ENCODE data around the gene POLA1. TPM values are rescaled to one million over a fixed set of nuclear protein-coding genes. Genes with fewer than 3 reads are reported as not detected.

The POLA1 gene
- total and polyA plus RNA-seq, 3 experiments from 2014 or later, result 6.2 to 43.1 (median 42.5) TPM

DNA sequence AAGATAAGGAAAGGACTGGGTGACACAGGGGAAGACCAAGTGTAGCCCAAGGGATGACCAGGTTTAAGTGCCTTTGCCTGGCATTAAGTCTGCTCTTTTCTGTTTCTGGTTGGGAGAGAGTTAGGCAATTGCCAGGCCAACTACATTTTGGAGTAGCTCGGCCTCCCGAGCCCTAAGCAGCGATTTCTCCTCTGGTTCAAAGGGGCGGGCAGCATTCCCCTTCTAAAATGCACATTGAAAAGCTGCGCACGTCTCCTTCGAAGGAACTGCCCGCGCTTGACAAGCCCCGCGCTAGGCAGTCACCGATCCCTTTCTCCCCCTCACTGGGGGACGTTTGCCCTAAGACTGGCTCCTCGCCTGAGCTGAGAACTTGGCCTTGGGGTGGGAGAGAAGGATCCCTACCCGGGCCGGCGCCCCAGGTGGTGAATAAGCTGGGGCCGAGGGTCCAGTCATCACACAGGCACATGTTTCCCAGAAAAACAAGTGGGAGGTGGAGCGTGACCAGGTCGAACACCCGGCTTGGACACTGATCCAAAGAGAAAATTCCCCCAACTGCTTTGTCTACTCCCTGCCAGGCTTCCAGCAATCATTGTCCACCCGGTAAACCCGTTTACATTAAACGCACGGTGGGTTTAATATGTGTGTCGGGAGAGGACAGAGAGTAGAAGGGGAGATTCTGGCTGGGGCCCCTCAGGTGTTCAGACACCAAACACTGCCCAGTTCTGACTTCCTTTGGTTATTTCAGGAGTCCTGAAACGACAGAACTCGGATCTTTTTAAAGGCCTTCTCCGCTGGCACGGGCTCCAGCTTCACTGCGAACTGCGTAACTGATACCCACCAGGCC is 318.1 kb downstream of the POLA1 start:
- Mint-ChIP-seq H3K9me3 (peaks cover 0 to 4% (median 2%) of the 10 kb centered on the region in 5 donors), H3K4me1 (peaks cover 6 to 24% (median 13%) of the 10 kb centered on the region in 3 donors), H3K27me3 (peaks cover 41 to 61% of the 10 kb centered on the region in 2 donors), H3K27ac (no peak overlapping the region), H3K4me3 (peak overlapping the region in 6 of 7 donors; percentile 7 to 76 (median 64)), H3K36me3 (no peaks in the 10 kb centered on the region)
- Histone ChIP-seq H3K9me3 (ENCODE audit: low read length) (no peaks in the 10 kb centered on the region), H3K4me1 (ENCODE audit: insufficient read depth, low read length) (no peaks in the 10 kb centered on the region), H3K27ac (ENCODE audit: low read depth, low read length) (no peak overlapping the region), H3K27me3 (ENCODE audit: insufficient read depth, low read length, poor library complexity, severe bottlenecking) (peaks cover 7% of the 10 kb centered on the region), H3K36me3 (ENCODE audit: insufficient read depth, low read length) (no peaks in the 10 kb centered on the region), H3K4me3 (ENCODE audit: low read length) (no peak overlapping the region)
- ChIA-PET POLR2A (no interaction called here), CTCF (interaction anchor here (1.3 kb wide), 1 partner anchor 9 kb away, joined by 5 read pairs; no protein-coding TSS in a partner anchor)
- no peak for DNase-seq

DNA sequence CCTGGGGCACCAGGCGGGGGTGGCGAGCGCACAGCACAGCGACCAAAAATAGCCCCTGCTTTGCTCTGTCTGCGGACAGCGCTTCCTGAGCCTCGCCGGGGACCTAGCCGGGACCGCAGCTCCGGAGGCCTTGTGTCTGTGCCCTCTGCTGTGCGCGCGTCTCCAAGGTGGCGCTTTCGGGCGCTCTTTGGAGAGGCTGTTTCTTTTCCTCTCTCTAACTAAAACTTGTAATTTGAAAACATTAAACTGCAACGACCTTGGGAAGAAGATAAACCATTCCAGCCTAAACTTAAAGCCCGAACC is 318.7 kb downstream of the POLA1 start:
- H3K36me3 ChIP-seq (ENCODE audit: insufficient read depth, low read length), result no peaks in the 10 kb centered on the region
- H3K9me3 Mint-ChIP-seq, result peaks cover 0 to 4% (median 2%) of the 10 kb centered on the region in 5 donors
- H3K27ac Mint-ChIP-seq, result no peak overlapping the region
- DNase-seq, result no peak
- H3K4me1 ChIP-seq (ENCODE audit: insufficient read depth, low read length), result no peaks in the 10 kb centered on the region
- no peaks in the 10 kb centered on the region for H3K36me3 Mint-ChIP-seq
- peak overlapping the region; percentile 32 to 82 (median 72) for H3K4me3 Mint-ChIP-seq
- CTCF ChIA-PET, result no interaction called here
- H3K27me3 Mint-ChIP-seq, result peaks cover 42 to 65% of the 10 kb centered on the region in 2 donors
- peaks cover 9 to 24% (median 14%) of the 10 kb centered on the region in 3 donors for H3K4me1 Mint-ChIP-seq
- H3K27me3 ChIP-seq (ENCODE audit: insufficient read depth, low read length, poor library complexity, severe bottlenecking), result peaks cover 13% of the 10 kb centered on the region
- H3K27ac ChIP-seq (ENCODE audit: low read depth, low read length), result no peak overlapping the region
- H3K9me3 ChIP-seq (ENCODE audit: low read length), result no peaks in the 10 kb centered on the region
- POLR2A ChIA-PET, result no interaction called here
- H3K4me3 ChIP-seq (ENCODE audit: low read length), result no peak overlapping the region

DNA sequence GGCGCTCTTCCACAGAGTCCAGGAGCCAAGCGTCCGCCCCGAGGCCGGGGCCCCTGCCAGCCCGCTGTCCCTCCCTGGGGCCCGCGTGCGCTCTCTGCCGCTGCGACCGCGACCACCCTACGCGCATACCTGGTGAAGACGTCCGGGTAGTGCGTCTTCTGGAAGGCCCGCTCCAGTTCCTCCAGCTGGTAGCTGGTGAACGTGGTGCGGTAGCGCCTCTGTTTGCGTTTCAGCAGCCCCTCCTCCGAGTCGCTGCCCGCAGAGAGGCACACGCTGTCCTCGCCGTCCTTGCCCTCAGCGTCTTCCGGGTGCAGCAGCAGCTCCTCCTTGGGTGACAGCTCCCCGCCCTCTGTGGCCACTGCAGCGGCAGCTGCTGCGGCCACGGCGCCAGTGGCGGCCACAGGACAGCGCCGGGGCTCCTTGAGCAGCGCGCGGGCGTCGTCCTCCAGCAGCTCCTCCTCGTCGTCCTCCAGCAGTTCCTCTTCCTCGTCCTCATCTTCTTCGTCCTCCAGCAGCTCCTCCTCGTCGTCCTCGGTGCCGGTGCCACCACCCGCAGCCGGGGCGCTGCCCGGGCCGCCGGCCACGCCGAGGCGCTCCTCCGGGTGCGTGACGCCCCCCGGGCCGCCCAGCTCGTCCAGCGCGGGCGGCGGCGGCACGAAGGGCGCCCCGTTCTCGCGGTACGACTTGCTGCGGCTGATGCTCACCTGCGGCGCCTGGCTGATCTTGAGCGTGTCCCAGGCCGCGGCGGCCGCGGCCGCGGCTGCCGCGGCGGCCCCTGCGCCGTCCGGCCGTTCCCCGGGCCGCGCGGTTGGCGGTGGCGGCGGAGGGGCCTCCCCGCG is 319.3 kb downstream of the POLA1 start:
- Mint-ChIP-seq H3K4me1 (peaks cover 12 to 28% (median 19%) of the 10 kb centered on the region in 3 donors), H3K27ac (no peak overlapping the region), H3K27me3 (peaks cover 41 to 63% of the 10 kb centered on the region in 2 donors), H3K4me3 (peak overlapping the region; percentile 35 to 79 (median 56)), H3K36me3 (no peaks in the 10 kb centered on the region), H3K9me3 (peaks cover 0 to 6% (median 2%) of the 10 kb centered on the region in 5 donors)
- H3K4me3 ChIP-seq (ENCODE audit: low read length), result no peak overlapping the region
- H3K9me3 ChIP-seq (ENCODE audit: low read length), result no peaks in the 10 kb centered on the region
- DNase-seq, result no peak
- peaks cover 10% of the 10 kb centered on the region for H3K27me3 ChIP-seq (ENCODE audit: insufficient read depth, low read length, poor library complexity, severe bottlenecking)
- POLR2A ChIA-PET, result no interaction called here
- CTCF ChIA-PET, result interaction anchor here (1.2 kb wide), 1 partner anchor 9 kb away, joined by 5 read pairs; no protein-coding TSS in a partner anchor
- H3K27ac ChIP-seq (ENCODE audit: low read depth, low read length), result no peak overlapping the region
- no peaks in the 10 kb centered on the region for H3K36me3 ChIP-seq (ENCODE audit: insufficient read depth, low read length)
- H3K4me1 ChIP-seq (ENCODE audit: insufficient read depth, low read length), result no peaks in the 10 kb centered on the region

DNA sequence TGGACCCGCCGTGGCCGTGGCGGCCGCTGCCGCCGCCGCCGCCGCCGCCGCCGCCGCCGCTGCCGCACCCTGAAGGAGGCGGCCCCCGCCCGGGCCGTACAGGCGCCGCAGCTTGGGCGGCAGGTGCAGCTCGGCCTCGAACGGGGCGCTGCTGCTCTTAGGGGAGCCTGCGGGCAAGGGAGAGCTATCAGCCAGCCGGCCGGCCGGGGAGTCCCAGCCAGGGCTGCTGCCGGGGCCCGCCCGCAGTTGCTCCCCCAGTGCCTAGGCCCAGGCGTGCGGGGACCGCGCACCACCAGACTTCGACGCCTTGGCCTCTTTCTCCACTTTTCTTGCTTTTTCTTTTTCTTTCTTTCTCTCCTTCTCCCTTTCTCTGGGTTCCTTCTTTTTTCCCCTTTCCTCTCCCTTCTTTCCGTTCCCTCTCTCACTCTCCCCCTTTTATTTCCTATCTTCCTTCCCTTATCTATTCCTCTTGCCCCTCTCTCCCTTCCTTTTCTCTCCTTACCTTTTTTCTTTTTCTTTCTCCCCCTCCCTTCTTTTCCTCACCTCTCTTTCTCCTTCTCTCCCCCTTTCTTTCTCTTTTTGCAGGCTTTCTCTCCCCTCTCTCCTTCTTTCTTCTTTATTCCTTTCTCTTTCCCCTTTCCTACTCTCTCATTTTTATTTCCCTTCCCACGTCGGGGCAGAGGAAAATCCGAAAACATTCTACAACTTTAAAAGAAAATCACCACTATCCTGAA is 320.1 kb downstream of the POLA1 start:
- POLR2A ChIA-PET, result no interaction called here
- DNase-seq, result no peak
- peaks cover 12 to 28% (median 19%) of the 10 kb centered on the region in 3 donors for H3K4me1 Mint-ChIP-seq
- H3K27ac Mint-ChIP-seq, result no peak overlapping the region
- CTCF ChIA-PET, result interaction anchor here (1.2 kb wide), 1 partner anchor 8 kb away, joined by 5 read pairs; no protein-coding TSS in a partner anchor
- peak overlapping the region; percentile 44 to 89 (median 57) for H3K4me3 Mint-ChIP-seq
- Histone ChIP-seq H3K27me3 (ENCODE audit: insufficient read depth, low read length, poor library complexity, severe bottlenecking) (peaks cover 9% of the 10 kb centered on the region), H3K4me3 (ENCODE audit: low read length) (no peak overlapping the region), H3K9me3 (ENCODE audit: low read length) (no peaks in the 10 kb centered on the region), H3K4me1 (ENCODE audit: insufficient read depth, low read length) (no peaks in the 10 kb centered on the region), H3K27ac (ENCODE audit: low read depth, low read length) (no peak overlapping the region), H3K36me3 (ENCODE audit: insufficient read depth, low read length) (no peaks in the 10 kb centered on the region)
- H3K27me3 Mint-ChIP-seq, result peaks cover 44 to 62% of the 10 kb centered on the region in 2 donors
- H3K9me3 Mint-ChIP-seq, result peaks cover 0 to 6% (median 2%) of the 10 kb centered on the region in 5 donors
- no peaks in the 10 kb centered on the region for H3K36me3 Mint-ChIP-seq

DNA sequence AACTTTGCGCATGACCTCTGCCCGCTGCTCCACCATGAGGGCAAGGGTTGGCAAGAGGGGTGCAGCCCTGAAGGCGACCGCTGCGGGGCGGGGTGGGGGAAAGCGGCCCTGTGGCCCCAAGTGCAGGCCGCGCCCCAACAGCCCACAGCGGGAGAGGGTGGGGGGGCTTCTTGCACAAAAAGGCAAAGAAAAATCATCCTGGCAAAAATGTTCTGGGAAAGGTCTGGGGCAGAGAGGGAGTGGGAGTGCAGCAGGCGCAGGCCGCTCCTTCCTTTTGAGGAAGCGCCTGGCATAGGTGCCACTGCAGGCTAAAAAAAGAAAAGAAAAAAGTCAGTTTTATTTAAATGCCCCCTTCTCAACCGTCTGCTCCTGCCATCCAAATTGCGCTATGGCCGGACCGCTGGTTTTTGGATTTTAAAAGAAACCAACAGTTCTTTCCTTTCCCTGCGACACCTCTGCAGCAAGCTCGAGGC is 320.7 kb downstream of the POLA1 start:
- POLR2A ChIA-PET, result no interaction called here
- CTCF ChIA-PET, result no interaction called here
- H3K4me1 ChIP-seq (ENCODE audit: insufficient read depth, low read length), result no peaks in the 10 kb centered on the region
- no peaks in the 10 kb centered on the region for H3K36me3 ChIP-seq (ENCODE audit: insufficient read depth, low read length)
- Mint-ChIP-seq H3K4me1 (peaks cover 14 to 28% (median 19%) of the 10 kb centered on the region in 3 donors), H3K27ac (no peak overlapping the region), H3K9me3 (peaks cover 0 to 8% (median 2%) of the 10 kb centered on the region in 5 donors), H3K36me3 (no peaks in the 10 kb centered on the region), H3K27me3 (peaks cover 47 to 61% of the 10 kb centered on the region in 2 donors), H3K4me3 (peak overlapping the region; percentile 44 to 77 (median 57))
- H3K27me3 ChIP-seq (ENCODE audit: insufficient read depth, low read length, poor library complexity, severe bottlenecking), result peaks cover 9% of the 10 kb centered on the region
- H3K27ac ChIP-seq (ENCODE audit: low read depth, low read length), result no peak overlapping the region
- no peaks in the 10 kb centered on the region for H3K9me3 ChIP-seq (ENCODE audit: low read length)
- no peak overlapping the region for H3K4me3 ChIP-seq (ENCODE audit: low read length)
- DNase-seq, result no peak

DNA sequence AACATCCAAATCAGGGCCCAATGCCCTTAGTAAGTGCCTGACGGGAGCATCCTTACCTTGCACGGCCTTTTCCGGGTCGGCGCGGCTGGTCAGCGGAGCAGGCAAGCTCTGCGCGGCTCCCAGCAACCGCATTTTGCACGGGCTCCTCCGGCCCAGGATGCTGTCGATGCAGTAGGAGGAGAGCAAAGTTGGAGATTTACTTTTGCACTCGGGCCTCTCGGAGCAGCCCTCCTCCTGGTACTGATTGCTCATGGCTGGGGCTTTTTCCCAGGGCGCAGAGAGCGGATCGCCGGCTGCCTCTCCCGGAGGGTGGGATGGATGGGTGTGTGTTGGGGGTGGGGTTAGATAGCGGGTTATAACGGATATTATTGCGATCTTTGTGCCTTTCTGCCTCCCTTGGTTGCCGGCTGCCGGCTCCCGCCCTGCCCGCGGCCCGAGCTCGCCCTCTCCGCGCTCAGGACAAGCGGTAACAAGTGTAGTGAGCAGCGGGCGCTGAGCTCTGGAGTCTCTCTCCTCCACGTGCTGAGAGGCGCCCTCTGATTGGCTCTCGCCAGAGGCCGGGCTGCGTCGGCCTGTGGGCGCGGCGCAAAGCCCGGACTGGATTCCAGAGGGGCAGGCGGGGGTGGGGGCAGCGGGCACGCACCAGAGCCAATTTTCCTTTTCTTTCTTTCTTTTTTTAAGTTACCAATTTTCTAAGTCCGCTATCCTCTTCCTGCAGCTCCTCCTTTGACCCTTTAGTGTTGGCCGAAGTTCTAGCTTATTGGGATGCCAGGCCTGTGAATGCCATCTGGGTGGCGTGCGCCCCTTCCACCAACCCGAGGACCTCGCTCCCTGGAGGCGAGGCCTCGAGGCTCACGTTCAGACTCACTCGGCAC is 322.0 kb downstream of the POLA1 start, which contains the start of gene ARX:
TSS of gene ARX (minus strand) at position 480 of the 875 bp plus-strand sequence. CDS start at position 252, 228 bp downstream.
- POLR2A ChIA-PET, result no interaction called here
- peak within 1 kb of the TSS in 4 of 7 donors; percentile 19 to 78 (median 44) for H3K4me3 Mint-ChIP-seq
- H3K4me3 ChIP-seq (ENCODE audit: low read length), result no peak within 1 kb of the TSS
- H3K27me3 ChIP-seq (ENCODE audit: insufficient read depth, low read length, poor library complexity, severe bottlenecking), result peaks cover 17% of the 10 kb centered on the region
- H3K27ac Mint-ChIP-seq, result no peak within 1 kb of the TSS
- no peaks in the 10 kb centered on the region for H3K9me3 ChIP-seq (ENCODE audit: low read length)
- H3K36me3 ChIP-seq (ENCODE audit: insufficient read depth, low read length), result no peaks in the 10 kb centered on the region
- peaks cover 55 to 58% of the 10 kb centered on the region in 2 donors for H3K27me3 Mint-ChIP-seq
- H3K4me1 ChIP-seq (ENCODE audit: insufficient read depth, low read length), result no peaks in the 10 kb centered on the region
- no peaks in the 10 kb centered on the region for H3K36me3 Mint-ChIP-seq
- peaks cover 0 to 8% (median 4%) of the 10 kb centered on the region in 5 donors for H3K9me3 Mint-ChIP-seq
- no peak for DNase-seq
- H3K4me1 Mint-ChIP-seq, result peaks cover 16 to 38% (median 28%) of the 10 kb centered on the region in 3 donors
- CTCF ChIA-PET, result no interaction called here
- no peak within 1 kb of the TSS for H3K27ac ChIP-seq (ENCODE audit: low read depth, low read length)

DNA sequence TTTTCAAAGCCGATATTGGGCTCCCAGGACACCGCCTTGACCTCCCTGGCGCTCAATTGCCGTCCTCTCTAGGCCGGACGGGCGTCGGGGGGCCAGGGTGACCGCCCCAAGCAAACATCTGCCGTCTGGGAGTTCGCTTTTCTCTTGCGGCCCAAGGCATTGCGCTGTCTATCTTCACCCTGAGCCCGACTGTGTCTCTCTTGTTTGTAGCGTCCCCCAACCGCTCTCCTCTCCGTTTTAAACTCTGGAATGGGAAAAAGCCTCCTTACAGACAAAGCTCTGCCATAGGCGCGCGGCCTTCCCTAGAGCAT is 322.6 kb downstream of the POLA1 start:
- Mint-ChIP-seq H3K4me1 (peaks cover 19 to 36% (median 32%) of the 10 kb centered on the region in 3 donors), H3K27ac (no peak overlapping the region), H3K36me3 (no peaks in the 10 kb centered on the region), H3K27me3 (peaks cover 56 to 60% of the 10 kb centered on the region in 2 donors), H3K9me3 (peaks cover 0 to 8% (median 5%) of the 10 kb centered on the region in 5 donors), H3K4me3 (no peak overlapping the region)
- no peak overlapping the region for H3K4me3 ChIP-seq (ENCODE audit: low read length)
- H3K36me3 ChIP-seq (ENCODE audit: insufficient read depth, low read length), result no peaks in the 10 kb centered on the region
- DNase-seq, result no peak
- H3K9me3 ChIP-seq (ENCODE audit: low read length), result no peaks in the 10 kb centered on the region
- H3K27ac ChIP-seq (ENCODE audit: low read depth, low read length), result no peak overlapping the region
- H3K27me3 ChIP-seq (ENCODE audit: insufficient read depth, low read length, poor library complexity, severe bottlenecking), result peaks cover 20% of the 10 kb centered on the region
- ChIA-PET CTCF (no interaction called here), POLR2A (no interaction called here)
- no peaks in the 10 kb centered on the region for H3K4me1 ChIP-seq (ENCODE audit: insufficient read depth, low read length)
